DOHH2 (cell line): ENCODE results near the gene PDE4C.
A peak's percentile ranks its signal among the peaks of the same experiment; 100 is the strongest.

Source experiments
- H3F3A ChIP-seq: fragments of 200-600 bp; sonication (generic), shearing (Covaris generic); 2 replicates; pipeline ENCODE4 v1.6.0; 2016; ENCODE audit warnings: antibody characterized with exemption, mild to moderate bottlenecking; ENCODE audit not compliant: control insufficient read depth, insufficient read depth
- H3K27ac ChIP-seq: fragments of 200-600 bp; sonication (generic); 2 replicates; pipeline ENCODE4 v1.5.1; 2014; ENCODE audit warnings: low read depth, mild to moderate bottlenecking, low read length, moderate library complexity
- H3K27me3 ChIP-seq: fragments of 200-600 bp; sonication (generic); 2 replicates; pipeline ENCODE4 v1.6.1; 2014; ENCODE audit warnings: mild to moderate bottlenecking, low read length, mixed read lengths; ENCODE audit not compliant: control insufficient read depth
- H3K36me3 ChIP-seq: fragments of 200-600 bp; sonication (generic); 2 replicates; pipeline ENCODE4 v1.6.1; 2014; ENCODE audit warnings: mild to moderate bottlenecking, low read length, moderate library complexity, mixed read lengths; ENCODE audit not compliant: control insufficient read depth
- H3K4me1 ChIP-seq: fragments of 200-600 bp; sonication (generic); 2 replicates; pipeline ENCODE4 v1.6.1; 2014; ENCODE audit warnings: mild to moderate bottlenecking, low read length, mixed read lengths; ENCODE audit not compliant: control insufficient read depth
- H3K4me2 ChIP-seq: fragments of 200-600 bp; sonication (generic); 2 replicates; pipeline ENCODE4 v1.6.0; 2014; ENCODE audit warnings: mild to moderate bottlenecking, low read length, moderate library complexity
- H3K4me3 ChIP-seq: fragments of 200-600 bp; sonication (generic); 2 replicates; pipeline ENCODE4 v1.5.1; 2014; ENCODE audit warnings: mild to moderate bottlenecking, low read length, mixed read lengths
- H3K79me2 ChIP-seq: fragments of 200-600 bp; sonication (generic); 2 replicates; pipeline ENCODE4 v1.6.1; 2014; ENCODE audit warnings: mild to moderate bottlenecking, low read length, mixed read lengths; ENCODE audit not compliant: control insufficient read depth
- H3K9me2 ChIP-seq: fragments of 200-600 bp; sonication (generic); replicated peaks from 2 replicates; pipeline ENCODE4 v1.6.1; 2014; ENCODE audit warnings: mild to moderate bottlenecking, low read length, mixed read lengths; ENCODE audit not compliant: control insufficient read depth
- H3K9me3 ChIP-seq: fragments of 200-600 bp; sonication (generic); 2 replicates; pipeline ENCODE4 v1.6.1; 2014; ENCODE audit warnings: antibody characterized with exemption, low read length, mixed read lengths; ENCODE audit not compliant: control insufficient read depth, insufficient read depth
- H4K20me1 ChIP-seq: fragments of 200-600 bp; sonication (generic); 2 replicates; pipeline ENCODE4 v1.6.0; 2014; ENCODE audit warnings: low read depth, mild to moderate bottlenecking, antibody characterized with exemption, low read length, moderate library complexity; ENCODE audit not compliant: control insufficient read depth, insufficient read depth
- CTCF ChIP-seq: fragments of 200-600 bp; sonication (generic); IDR thresholded peaks from one replicate; pipeline ENCODE4 v1.5.1; 2014; ENCODE audit warnings: antibody characterized with exemption, mild to moderate bottlenecking, low read depth, low read length; ENCODE audit not compliant: poor library complexity, severe bottlenecking
- EZH2phosphoT487 ChIP-seq: fragments of 200-600 bp; sonication (generic); IDR thresholded peaks from 2 replicates; pipeline ENCODE4 v1.6.1; 2017; ENCODE audit warnings: borderline replicate concordance, mild to moderate bottlenecking, antibody characterized with exemption, low read length, moderate library complexity, mixed read lengths

PDE4C gene

GRCh38 chr19:18203408-18203862 is 22.8 kb downstream of the PDE4C start:
- Histone ChIP-seq H4K20me1 (no peaks in the 10 kb centered on the region), H3K27me3 (no peaks in the 10 kb centered on the region), H3K36me3 (peaks cover 38% of the 10 kb centered on the region), H3F3A (peaks cover 15% of the 10 kb centered on the region), H3K79me2 (peaks cover 35% of the 10 kb centered on the region), H3K4me2 (peak overlapping the region; percentile 95), H3K4me1 (peaks cover 33% of the 10 kb centered on the region), H3K4me3 (peak overlapping the region; percentile 98), H3K9me2 (no peaks in the 10 kb centered on the region), H3K9me3 (no peaks in the 10 kb centered on the region), H3K27ac (peak overlapping the region; percentile 68)
- TF ChIP-seq EZH2phosphoT487, result no peak
- peak; percentile 9 for TF ChIP-seq CTCF

- no peaks in the 10 kb centered on the region for H4K20me1 ChIP-seq
- H3K36me3 ChIP-seq, result peaks cover 44% of the 10 kb centered on the region
- peak overlapping the region; percentile 95 for H3K4me2 ChIP-seq
- H3K4me3 ChIP-seq, result peak overlapping the region; percentile 98
- peaks cover 29% of the 10 kb centered on the region for H3K4me1 ChIP-seq
- H3K27me3 ChIP-seq, result no peaks in the 10 kb centered on the region
- H3K9me2 ChIP-seq, result no peaks in the 10 kb centered on the region
- peak overlapping the region; percentile 68 for H3K27ac ChIP-seq
- peaks cover 17% of the 10 kb centered on the region for H3F3A ChIP-seq
- H3K9me3 ChIP-seq, result no peaks in the 10 kb centered on the region
- peak; percentile 65 for TF ChIP-seq CTCF
- no peak for TF ChIP-seq EZH2phosphoT487
- peaks cover 35% of the 10 kb centered on the region for H3K79me2 ChIP-seq
Observed at GRCh38 chr19:18202778-18203407, 23.3 kb downstream of the PDE4C start.

GRCh38 chr19:18202397-18202777 is 23.9 kb downstream of the PDE4C start:
- Histone ChIP-seq H3F3A (peaks cover 16% of the 10 kb centered on the region), H3K27me3 (no peaks in the 10 kb centered on the region), H3K79me2 (peaks cover 35% of the 10 kb centered on the region), H3K4me2 (peak overlapping the region; percentile 95), H3K4me3 (peak overlapping the region; percentile 98), H3K9me2 (no peaks in the 10 kb centered on the region), H3K36me3 (peaks cover 48% of the 10 kb centered on the region), H4K20me1 (no peaks in the 10 kb centered on the region), H3K9me3 (no peaks in the 10 kb centered on the region), H3K27ac (no peak overlapping the region), H3K4me1 (peaks cover 28% of the 10 kb centered on the region)
- TF ChIP-seq CTCF (no peak), EZH2phosphoT487 (no peak)
